HG02759 (cell line): ENCODE results near the gene ZNF423.

Source experiments
- ATAC-seq: cut with Tn5 transposase; IDR thresholded peaks from one replicate; pipeline ENCODE4 v1.9.1; 2021; ENCODE audit warnings: mild to moderate bottlenecking, moderate library complexity; ENCODE audit not compliant: unreplicated experiment

ZNF423 gene

DNA sequence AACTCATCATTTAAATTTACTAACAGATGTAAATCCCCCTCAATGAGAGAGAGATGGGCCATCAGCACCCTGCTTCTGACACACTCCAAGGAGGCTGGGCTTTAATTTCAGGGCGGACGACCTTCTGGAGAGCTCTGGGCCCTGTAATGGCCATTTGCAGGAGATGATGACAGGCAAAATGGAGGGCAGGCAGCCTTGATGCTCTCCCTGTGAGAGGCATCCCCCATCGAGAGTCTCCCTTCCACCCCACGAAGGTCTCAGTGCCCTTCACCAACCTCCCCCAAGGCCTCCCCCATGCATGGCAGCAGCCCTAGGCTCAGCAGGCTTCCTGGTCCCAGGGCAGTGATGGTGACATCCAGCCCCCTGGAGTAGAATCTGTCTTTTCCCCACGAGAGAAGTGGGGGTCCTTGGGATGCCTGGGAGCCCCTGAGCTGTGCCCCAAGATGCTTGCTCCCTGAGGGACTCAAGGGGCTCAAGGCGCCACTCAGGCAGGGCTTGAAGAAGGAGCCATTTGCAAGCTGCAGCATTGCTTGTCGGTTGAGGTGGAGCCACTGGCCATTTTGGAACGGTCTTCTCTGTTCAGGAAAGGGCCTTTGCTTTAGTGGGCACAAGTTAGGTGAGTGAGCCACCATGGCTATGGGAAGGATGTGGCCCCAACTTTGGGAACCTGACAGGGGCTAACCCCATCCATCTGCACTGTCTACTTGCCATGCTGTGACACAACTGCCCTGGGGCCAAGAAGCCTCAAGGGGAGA, 399.7 kb downstream of the ZNF423 start:
- no peak for ATAC-seq

DNA sequence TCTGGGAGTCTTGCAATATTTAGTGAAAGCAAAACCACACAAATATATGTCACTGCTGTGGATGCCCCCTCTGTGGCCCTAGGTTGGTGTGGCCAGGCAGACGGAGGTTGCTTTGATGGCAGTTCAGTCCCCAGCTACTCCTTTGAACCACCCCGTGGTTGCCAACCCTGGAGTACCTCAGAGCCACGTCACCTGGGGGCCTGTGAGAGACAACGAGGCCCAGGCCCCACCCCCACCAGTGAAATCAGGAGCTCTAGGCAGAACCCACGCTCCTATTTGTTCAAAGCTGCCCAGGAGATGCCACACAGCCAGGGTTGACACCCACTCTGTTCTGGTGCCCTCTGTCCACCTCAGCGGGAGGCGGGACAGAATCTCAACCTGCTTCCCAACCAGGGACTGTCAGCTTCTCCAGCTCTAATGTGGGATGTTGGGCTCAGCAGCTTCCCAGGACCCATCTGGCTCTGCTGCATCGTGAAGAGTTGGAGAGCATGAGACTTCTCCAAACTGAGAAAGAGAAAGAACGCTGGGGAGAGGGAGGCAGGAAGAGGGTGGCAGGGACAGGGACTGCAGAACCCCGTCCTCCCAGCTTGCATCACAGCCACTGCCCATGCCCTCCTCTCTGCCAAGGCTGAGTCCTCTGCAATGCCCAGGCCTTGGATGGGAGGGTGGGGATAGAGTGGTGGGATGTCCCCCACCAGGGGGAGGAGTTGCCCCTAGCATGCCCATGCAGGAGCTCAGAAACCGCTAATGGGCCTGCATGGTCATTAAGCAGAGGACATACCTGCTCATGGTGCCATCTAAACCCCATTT, 400.5 kb downstream of the ZNF423 start:
- ATAC-seq = no peak

DNA sequence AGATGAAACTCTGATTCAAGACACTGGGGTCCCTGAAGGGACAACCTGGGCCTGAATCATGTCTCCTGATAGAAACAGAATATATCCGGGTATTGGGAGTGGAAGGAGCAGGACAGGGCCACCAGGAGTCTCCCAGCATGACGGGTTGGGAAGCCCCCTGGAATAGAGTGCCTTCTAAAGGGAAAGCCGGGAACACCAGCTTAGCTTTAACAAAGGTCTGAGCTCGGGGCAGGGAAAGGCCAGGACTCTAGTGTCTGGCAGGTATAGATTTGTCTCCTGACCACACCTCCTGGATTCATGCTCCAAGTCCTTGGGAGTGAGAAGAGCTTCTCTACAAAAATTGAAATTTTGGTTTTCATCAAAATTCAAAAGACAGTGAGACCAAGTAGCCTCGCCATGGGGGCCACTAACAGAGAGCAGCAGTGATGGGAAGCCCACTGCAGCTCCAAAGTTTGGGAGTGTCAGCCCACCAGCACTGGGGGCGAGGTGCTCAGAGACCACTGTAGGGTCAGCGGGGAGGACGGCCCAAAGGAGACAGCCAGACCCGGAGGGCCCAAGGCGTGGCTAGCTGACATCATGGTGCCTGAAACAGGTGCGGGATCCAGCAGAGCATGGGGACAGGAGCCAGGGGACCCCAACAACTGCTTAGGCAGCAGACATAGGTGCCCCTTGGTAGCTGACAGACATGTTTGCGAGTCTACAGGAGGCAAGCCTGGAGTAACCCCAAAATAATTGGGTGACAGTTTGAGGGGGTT, 401.3 kb downstream of the ZNF423 start:
- ATAC-seq = no peak

DNA sequence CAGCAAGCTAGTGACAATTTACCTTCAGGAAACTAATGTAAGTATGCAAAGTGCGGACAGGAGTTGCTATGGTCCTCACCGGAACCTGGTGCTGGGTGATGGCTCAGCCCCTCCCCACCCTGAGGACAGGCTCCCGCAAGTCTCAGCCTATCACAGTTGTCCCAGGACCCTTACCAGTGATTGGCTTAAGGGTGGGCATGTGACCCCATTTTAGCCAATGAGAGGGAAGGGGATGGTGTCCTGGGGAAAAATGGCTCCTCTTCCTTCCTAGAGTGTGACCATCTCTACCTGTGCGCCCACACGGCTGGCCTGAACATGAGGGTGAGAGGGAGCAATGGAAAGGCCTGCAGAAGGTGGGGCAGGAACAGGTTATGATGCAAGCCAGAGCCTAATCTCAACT, 401.9 kb downstream of the ZNF423 start:
- no peak for ATAC-seq

DNA sequence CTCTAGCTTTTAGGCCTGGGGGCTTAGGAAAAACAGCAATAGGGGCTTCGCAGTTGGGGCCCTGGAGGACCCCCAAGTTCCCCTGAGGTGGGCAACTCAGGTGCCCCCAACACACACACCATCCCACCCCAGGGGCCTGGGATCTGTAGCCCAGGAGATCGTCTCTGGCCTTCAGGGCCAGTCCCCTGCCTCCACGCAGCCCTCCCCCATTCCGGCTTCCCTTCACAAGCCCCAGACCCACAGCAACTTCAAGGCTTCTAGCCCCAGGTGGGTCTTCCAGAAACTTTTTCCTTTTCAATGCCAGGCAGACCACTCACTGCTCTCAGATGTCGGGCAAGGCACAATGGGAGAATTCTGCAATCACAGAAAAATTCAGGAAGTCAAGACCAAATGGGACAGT, 402.9 kb downstream of the ZNF423 start:
- ATAC-seq = no peak

DNA sequence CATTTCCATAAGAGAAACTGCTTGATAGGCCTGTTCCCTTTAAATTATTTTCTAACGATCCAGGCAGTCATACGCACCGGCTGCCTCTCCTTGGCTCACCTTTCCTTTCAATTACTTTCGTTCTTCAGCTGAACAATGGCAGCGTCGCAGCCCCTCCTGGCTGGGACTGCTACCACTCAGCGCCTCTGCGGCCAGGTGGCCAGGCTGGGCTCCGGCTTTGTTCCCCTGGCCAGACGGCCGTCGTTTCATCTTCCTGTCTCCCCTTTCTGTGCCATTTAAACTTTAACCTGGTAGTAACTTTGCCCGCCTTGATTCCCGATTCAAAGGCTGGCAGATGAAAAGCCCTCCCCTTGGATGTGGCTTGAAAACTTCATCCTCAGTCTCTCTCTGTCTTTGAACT, 403.3 kb downstream of the ZNF423 start:
- no peak for ATAC-seq

DNA sequence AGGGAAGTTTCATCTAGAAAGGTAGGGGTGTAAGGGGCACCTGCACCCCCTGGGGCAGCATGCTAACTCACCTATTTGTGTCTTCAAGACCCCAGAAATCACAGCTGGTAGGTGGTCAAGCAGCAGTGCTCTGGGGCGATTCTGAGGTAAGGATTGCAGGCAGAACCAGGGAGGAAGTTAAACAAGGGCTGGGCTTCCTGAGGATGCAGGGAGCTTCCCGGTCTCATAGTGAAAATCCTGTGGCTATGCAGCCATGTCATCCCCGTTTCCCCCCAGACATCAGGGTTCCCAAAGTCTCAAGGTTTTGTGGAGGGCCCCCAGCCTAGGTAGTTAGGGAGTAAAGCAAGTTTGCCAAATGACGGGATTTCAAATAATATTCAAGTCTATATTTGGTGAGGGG, 403.8 kb downstream of the ZNF423 start:
- ATAC-seq = no peak

DNA sequence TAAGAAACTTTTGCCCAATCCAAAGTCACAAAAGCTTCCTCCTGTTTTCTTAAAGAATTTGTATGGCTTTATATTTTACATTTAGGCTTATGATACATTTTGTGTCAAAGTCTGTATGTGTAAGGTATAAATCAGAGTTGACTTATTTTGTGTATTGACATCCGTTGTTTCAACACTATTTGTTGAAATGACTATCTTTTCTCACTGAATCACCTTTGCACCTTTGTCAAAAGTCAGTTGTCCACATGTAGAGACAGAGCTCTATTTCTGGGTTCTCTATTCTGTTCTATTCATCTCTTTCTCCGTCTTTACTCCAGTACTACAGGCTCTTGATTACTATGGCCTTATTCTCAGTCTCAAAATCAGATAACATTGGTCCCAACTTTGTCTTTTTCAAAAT, 409.1 kb downstream of the ZNF423 start:
- ATAC-seq = no peak

DNA sequence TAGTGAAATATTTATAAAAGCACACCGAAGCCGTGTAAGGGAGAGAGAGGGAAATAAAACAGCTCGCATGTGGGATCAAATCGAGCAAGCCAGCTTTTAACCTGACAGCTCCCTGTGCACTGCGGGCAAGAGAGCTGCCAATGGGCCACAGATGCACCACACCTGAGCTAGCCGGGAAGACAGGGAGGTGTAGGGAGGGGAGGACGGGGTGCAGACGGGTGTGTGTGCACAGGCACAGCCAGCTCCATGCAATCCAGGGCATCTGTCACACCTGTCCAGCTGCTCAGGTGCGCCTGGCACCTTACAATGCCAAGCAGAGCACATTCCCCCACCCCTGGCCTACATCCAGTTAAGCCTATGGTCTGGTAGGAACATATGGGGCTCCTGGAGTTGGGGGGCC, 412.3 kb downstream of the ZNF423 start:
- no peak for ATAC-seq

DNA sequence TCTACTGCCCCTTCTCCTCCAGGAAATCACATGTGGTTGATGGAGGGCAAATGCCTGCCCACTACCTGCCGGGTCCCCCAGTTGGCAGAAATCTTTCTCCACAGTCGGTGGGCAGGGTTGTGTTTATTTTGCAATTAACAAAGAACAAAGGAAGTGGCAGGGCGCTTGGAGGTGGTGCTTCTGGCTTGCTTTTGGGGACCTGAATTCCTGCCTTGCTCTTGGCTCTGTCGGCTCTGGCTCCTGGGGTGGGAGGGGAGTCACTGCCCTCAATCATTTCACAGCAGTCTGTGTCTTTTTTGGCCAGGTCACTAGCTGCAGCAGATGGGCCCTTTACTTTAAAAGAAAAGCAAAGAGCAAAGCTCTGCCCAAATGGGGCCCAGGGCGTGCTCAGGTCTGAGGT, 413.1 kb downstream of the ZNF423 start:
- ATAC-seq = no peak

DNA sequence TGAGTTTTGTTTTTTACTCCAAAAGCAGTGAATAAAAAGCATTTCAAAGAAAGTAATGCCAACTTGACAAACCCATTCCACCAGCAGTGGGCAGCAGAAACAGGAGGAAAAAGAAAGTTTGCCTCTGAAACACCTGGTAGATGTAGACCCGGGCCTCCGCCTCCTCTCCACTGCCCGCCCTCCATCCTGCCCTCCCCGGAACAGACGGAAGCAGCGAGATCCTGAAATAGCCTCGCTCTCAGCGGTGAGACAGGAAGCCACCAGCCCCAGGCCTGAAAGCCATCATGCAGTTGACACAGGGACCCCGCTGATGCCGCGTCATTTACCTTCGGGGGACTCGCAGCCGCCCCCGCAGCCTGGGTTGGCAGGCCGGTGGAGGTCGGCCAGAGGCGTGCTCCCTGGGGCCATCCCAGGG, 414.5 kb downstream of the ZNF423 start:
- peak; percentile 98 for ATAC-seq

DNA sequence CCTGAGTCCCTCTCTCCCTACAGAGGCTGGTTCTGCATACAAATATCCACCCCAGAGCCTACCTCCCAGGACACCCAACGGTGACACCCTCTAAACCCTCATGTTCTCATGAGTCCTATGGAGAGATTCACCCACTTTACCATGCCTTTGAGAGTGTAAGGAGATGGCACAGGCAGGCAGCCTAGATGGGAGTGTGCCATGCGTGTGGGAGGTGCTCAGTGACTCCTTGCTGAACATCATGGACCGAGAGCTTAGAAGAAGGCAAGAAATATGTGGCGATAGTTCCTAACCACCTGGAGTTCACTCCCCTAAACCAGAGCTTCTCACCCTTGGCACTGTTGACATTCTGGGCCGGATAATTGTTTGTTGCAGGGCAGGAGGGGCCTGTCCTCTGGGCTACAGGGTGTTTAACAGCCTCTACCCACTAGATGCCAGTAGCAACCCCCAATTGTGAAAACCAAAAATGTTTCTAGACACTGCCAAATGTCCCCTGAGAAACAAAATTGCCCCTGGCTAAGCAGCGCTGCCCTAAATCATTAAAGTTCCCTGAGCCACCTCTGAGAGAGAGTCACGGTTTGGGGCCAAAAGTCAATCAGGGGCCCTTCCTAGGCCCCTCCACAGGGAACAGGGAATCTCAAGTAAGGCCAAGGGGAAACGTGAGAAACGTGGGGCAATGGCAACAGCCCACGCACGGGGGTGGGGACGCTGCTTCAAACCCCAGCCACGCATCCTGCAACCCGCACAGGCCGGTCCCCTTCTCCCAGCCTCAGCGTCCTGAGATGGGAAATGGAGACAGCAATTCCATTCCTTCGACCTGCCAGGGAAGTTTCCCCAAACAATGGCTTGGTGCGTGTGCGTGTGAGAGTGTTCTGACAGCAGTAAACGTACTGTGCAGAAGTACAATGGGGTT, 415.5 kb downstream of the ZNF423 start:
- ATAC-seq = no peak

DNA sequence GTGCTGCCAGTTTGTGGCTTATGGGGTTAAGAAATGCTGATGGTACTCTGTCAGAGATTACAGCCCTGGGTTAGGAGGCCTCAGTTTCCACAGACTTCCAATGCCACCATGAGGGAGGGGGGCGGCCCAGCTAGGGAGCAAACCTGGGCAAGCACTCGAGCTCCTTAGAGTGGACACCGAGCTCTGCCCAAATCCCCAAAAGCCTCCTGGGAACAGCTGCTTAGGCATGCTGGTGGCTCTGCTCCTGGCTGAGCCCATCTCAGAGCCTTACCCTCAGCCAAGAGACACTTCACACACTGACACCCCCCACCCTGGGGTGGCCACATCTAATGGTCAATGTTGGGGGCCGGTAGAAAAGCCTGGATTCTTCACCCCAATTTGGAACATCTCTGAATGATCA, 416.2 kb downstream of the ZNF423 start:
- no peak for ATAC-seq

DNA sequence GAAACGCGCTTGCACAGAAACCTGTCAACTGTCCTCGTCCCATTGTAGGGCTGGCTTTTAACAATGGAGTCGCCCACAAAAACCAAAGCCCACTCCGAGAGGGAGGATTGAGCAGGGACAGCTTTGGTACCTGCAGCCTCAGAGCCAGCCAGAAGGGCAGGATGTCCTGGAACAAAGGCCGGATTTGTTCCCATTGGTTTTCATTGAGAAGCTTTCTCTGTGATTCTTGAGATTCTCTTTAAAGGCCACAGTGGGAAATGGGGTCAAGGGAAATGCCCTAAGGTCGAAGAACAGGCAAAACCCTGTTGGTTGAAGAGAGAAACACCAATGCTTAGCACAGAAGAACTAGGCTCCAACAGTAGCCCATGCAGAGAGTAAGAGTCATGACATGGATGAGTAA, 416.9 kb downstream of the ZNF423 start:
- no peak for ATAC-seq
